B cell (primary cell): ENCODE data around the gene RNGTT.

ENCODE experiments used
- CTCF ChIP-seq: fragments of 200-600 bp; IDR thresholded peaks from one replicate; pipeline ENCODE4 v1.8.0; 2022; ENCODE audit warnings: antibody characterized with exemption, mild to moderate bottlenecking
- EZH2 ChIP-seq: IDR thresholded peaks from 2 replicates; pipeline ENCODE4 v1.6.1; 2012; ENCODE audit warnings: borderline replicate concordance, low read depth, mild to moderate bottlenecking, moderate library complexity, low read length; ENCODE audit not compliant: insufficient read depth, poor library complexity, severe bottlenecking

DNA sequence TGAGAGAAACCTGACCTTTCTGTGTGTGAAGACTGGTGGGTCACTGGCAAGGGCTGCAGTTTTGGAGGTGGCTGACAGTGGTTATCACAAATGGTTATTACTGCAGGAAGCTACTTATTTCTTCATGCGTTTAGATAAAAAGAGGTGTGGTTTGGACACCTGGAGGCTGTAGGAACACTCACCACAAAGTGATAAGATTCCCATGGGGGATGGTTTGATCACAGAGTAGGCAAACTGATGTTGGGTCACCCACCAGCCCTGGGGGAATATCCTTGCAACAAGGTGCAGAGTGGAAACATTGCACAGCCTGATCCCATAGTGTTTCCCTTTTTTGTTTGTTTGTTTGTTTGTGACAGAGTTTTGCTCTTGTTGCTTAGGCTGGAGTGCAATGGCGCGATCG, 33.9 kb upstream of the RNGTT start:
- TF ChIP-seq CTCF (no peak), EZH2 (no peak)
